Measurements from ENCODE around the gene ZBTB18.
A peak's percentile ranks its signal among the peaks of the same experiment; 100 is the strongest.

Gene ZBTB18

DNA sequence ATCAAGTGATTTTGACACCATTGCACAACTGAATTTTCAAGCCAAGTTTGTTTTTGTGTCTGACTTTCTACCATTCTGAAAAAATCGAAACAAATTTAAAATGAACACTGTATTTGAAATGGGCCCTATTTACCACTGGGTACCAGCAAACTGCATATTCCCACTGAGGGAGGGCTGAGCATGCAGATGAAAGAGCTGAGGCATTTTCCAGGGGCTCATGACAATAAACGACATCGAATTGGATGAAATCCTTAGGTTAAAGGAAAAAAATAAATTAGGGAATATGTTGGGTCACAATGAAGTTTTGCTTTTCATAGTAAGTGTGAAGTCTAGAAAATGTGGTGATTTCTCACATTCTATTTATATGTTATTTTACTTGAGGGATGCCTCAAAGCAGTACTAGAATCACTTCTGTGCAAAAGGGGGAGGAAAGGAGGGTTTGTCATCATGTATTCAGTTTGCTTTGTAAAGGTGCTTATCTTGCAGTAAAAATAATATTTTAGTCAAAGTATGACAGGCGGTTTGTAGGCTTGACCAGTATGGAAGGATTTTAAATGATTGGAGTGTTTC, 11.2 kb downstream of the ZBTB18 start:
- no peak for DNase-seq (ENCODE audit: low spot score)

DNA sequence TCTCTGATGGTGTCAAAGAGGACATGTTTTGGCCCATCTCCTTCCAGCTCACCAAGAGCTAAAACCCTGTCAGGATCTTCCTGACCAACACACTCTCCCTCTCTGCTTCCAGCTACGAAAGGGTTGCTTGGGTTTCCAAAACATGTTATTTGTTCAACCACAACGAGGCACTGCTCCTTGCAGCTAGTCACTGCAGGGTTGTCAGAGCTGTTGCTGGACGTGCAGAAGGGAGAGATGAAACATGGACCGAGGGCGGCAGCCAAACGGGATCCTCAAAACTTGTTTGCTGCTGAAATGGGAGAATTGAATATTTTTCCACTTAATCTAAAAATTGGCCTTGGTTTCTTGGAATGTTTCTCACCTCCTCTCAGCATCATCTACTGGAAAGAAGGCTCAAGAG, 12.4 kb downstream of the ZBTB18 start:
- no peak for DNase-seq (ENCODE audit: low spot score)

DNA sequence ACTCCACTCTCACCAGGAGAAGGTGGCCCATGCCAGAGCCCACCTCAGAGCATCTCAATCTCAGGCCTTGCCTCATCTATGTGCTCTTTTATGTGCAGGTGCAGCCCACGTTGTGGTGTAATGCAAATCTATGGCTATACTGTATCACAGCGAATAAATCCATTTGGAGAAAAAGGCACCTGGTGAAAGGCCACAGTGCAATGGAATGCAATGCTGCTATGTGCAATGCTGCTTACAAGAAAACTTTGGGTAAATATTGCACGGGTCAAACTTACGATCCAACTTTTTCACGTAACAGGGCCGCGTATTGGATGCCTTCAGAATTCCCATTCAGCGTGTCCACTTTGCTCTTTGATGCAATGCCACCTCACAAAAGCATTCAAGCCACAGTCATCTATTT, 13.5 kb downstream of the ZBTB18 start:
- no peak for DNase-seq (ENCODE audit: low spot score)

DNA sequence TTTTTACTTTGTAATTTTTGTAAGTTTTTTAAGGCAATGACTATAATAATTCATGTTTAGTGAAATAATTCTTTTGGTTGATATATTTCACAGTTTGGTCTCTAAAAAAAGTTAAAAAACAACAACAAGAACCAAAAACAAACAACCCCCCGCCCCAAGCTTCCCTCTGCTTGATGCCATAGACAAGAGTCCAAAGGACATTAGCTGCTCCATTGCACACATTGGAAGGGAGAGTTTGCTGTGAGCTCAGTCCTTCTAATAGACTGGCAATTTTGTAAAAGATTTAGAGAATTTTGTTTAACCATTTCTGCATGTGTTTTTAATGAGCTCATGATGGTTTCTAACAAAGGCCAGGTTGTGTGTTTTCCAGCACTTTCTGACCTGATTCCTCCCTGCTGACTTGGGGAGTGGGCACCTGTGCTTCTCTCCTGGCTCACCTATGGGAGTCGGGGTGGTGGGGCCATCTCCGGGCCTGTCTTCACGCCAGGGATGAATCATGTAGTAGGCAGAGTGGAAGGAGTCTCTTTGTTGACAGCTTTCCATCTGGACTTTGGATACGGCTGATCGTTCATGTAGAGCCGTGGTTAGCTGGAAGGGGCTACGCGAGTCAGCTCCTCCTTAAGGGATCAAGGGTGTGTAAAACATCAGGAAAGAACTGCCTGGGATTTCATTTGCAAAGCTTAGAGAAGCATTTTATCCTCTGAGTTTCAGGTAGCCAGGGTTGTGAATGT, 14.1 kb downstream of the ZBTB18 start:
- DNase-seq (ENCODE audit: low spot score) = no peak

DNA sequence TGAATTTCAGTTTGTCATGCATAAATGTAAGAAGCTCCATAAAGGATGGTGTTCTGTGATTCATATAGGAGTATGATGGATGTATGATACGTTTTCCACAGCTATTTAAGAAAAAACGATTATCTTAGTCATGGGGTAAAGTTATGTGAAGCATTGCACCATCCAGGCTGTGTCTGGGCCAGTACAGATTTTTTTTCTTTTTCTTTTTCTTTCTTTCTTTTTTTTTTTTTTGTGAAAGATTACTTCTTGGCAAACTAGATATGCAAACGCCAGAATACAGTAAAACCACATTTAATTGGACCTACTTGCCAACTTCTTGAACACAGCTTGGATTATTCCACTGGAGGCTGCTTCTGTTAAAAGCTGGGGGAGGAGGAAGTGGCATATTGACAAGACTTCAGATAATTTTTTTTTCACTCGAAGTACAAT, 14.9 kb downstream of the ZBTB18 start:
- peak; percentile 72 for DNase-seq (ENCODE audit: low spot score)

DNA sequence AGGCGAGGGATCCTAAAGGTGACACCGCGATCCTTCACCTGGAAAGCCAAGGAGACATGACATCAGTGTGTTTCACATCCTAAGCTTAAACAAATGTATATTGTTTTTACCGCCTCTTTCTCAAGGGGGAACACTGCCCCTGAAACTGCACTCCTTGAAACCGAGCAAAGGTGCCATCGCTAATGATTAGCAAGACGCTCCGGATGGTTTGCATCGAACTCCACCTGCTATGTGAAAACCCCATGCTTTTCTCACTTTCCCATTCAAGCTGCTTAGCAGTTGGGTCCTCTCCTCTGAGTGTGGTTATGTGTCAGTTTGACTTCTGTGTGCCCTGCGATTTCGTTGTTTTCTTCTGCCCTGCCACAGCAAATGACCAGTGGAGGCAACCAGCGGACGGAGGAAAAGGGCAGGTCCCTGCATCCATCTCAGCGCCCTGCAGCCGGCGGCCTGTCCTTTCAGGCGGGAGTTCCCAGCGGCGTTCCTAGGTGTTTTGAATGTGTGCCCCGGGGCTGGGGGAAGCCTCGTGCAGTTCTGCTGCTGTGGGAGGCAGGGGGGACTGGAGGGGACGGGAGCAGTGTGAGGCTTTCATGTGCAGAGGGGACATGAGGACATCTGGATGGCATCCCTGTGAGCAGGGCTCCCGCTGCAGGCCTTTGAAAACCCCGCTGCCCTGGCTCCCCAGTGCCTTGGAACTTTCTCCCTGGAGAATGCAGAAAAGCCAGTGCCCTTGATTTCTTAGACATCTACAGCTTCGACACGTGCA, 16.1 kb downstream of the ZBTB18 start:
- DNase-seq (ENCODE audit: low spot score) = no peak

DNA sequence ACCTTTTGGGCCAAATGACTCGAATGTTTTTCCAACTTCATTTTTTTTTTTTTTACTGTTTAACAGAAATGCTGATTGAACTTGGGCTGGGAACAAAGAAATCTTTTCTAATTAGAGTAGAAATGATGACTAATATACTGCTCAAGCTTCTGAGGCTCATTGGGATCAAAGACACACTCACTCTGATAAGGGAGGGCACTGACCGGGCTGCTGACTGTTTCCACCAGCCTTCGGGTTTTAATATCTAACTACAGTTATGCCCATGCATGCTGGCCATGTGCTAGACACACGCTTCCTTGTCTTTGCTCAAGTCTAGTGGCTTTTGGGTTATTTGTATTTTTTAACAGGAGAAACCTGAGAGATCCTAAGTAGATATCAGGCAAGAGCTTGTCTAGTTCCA, 16.8 kb downstream of the ZBTB18 start:
- no peak for DNase-seq (ENCODE audit: low spot score)

DNA sequence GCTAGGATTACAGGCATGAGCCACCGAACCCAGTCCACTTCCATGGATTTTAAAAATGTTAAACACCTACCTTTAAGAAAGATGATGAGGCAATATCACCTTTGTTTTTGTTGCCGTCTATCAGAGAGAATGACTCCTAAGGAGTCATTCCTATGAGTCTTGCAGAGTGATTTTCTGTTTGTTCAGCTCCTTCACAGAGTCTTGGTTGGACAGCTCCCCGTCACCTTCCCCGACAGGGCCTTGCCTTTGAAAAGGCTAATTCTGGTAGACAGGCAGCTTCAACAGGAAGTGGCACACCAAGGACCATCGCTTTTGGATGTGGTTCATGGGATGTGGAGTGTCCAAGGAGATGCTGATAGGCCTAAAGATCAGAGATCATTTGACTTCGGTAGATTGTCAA, 17.5 kb downstream of the ZBTB18 start:
- DNase-seq (ENCODE audit: low spot score) = no peak

DNA sequence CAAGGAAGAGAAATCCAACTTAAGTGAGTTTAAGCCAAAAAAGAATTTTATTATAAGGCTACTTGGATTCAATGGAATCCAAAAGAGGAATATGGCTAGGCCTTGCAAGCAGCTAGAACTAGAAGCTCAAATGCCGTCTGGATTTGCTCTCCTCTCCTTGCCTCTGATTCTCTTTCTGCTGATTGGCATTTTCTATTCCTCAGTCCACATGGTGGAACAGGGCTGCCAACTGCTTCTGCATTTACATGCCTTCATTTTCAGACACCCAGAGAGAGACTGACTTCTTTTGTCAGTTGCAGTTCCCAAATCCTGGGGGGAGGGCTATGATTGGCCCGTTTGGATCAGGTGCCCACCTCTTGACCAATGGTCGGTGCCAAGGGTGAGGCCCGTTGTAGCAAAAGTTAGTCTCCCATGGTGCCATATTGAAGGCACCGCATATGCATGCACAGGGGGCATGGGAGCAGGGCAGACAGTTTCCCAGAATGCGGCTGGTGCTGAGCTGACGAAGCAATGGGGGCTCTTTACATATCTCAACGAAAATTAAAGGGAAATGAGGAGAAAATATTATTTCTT, 18.3 kb downstream of the ZBTB18 start:
- no peak for DNase-seq (ENCODE audit: low spot score)

DNA sequence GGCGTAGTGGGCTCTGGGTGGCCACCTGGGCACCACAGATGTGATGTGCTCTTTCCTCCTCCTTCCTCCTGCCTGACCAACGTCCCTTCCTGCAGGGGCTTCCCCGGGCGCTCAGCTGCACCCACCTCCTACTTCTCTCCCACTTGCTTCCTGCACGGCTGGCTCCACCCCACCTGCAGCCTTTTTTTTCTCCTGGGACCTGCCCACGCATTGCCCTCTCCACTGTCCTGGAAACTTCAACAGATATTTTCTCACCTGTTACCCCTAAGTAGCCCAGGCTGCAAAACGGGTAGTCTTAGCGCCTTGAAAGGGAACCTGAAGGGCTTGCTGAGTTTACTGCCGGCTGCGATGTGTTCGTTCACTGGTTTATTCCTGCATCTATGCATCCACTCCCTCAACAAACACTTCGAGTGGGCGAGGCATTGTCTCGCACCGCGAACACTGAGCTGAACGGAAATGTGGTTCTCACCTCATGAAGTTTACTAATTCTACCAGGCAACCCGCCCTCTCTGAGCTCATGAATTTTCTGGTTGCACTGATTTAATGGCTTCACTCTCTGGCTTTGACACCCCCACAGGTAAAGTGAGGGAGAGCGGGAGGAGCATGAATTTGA, 23.6 kb downstream of the ZBTB18 start:
- no peak for DNase-seq (ENCODE audit: low spot score)

DNA sequence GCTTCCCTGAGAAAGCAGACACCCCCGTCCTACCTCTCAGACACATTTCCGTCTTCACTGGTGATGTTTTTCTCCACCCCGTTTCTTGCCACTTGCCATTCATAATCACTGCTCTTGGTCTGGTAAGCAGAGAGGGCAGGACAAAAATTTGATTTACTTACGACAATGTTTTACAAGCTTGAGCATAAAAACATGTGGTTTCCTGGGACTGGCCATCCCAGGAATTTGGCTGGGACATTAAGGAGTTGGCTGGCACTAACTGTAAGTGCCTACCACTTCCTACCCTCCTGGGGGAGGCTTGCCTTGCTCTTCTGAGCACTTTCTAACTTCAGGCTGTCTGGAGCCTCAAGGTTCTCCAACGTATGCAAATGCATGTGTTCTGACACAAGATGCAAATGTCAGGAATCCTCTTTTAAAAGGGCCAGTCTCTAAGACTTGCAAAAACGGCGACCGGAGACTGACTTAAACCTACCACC, 24.2 kb downstream of the ZBTB18 start:
- no peak for DNase-seq (ENCODE audit: low spot score)

DNA sequence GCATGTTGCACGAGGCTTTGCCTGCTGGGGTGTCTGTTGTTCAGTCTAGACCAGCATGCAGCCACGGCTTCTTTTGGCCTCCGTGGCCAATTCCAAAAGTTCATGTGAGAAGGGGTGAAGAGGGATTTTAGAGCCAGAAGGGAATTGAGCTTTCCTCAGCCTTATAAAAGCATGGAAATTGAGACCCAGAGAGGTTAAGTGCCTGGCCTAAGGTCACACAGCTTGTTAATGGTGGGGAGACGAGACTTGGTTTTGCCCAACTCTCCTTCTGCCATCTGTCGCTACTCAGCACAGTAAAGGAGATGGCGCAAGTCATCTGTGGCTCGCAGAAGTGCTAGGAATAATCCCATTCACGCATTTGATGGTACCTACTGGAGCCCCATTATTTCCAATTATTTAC, 25.7 kb downstream of the ZBTB18 start:
- no peak for DNase-seq (ENCODE audit: low spot score)

DNA sequence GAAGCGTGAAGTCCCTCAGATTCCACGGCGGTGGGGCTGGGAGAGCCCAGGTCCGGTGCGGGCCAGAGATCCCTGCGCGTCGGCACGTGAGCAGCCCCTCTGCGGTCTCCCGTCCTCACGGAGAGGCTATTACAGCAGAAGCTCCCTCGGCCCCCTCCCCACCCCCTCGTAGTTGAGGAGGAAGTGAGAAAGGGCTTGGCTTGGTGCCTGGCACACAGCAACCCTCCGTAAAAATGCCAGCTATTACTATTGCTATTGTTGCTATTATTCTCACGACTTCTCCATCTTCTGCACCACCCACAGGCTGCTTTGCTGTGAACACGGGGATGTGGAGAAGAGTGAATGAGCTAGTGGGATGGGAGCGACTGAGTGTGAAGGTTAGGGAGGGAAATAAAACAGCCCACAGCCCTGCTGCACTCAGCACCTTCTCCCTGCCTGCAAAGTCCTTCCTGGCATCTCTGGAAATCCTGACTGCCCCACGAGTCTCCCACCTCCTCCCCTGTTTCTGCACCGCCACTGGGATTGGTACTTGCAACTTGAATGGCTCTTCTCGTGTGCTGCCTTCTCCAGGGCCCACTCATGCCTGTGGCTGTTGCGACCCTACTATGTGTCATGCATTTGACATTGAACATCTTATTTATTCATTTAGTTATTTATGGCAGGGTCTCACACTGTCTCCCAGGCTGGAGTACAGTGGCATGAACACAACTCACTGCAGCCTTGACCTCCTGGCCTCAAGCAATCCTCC, 26.6 kb downstream of the ZBTB18 start:
- no peak for DNase-seq (ENCODE audit: low spot score)

DNA sequence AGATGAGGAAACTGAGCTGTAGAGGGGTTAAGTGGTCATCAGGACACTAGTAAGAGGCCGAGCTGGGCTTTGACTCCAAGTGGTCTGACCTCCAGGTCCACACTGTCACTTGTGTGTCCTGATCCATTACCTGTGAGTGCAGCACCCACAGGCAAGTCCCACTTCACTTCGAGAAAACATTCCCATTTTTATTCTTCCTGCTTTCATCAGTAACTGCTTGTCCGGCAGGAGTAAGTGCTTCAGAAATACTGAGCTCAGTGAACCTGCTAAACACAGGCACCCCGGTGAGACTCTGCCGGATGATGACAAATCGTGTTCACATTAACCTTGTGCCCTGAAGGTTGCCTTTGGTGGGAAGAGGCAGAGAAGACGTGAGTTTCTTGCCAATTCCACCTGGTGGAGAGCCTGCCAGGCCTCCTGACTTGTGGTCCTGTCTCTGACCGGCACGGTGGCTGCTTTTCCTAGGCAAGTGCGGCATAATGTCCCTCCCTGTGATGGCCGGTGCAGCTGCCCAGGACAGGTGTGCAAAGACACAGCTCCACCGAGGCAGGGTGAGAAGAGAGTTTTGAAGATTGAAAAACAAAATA, 29.4 kb downstream of the ZBTB18 start:
- no peak for DNase-seq (ENCODE audit: low spot score)

DNA sequence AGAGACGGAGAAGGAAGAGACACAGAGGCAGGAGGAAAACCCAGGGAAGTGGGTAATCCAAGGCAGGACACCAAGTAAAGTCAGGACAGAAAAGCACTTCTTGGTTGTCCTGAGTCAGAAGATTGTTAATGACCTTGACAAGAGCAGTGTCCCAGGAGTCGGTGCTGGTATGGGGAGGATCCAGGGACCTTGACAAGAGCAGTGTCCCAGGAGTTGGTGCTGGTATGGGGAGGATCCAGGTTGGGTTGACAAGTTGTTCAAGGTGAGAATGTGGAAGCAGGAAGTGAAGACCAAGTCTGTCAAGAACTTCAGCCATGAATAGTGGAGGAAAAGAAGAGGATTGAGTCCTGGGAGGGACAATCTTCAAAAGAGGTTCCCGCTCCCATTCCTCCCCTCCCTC, 31.9 kb downstream of the ZBTB18 start:
- DNase-seq (ENCODE audit: low spot score) = no peak

DNA sequence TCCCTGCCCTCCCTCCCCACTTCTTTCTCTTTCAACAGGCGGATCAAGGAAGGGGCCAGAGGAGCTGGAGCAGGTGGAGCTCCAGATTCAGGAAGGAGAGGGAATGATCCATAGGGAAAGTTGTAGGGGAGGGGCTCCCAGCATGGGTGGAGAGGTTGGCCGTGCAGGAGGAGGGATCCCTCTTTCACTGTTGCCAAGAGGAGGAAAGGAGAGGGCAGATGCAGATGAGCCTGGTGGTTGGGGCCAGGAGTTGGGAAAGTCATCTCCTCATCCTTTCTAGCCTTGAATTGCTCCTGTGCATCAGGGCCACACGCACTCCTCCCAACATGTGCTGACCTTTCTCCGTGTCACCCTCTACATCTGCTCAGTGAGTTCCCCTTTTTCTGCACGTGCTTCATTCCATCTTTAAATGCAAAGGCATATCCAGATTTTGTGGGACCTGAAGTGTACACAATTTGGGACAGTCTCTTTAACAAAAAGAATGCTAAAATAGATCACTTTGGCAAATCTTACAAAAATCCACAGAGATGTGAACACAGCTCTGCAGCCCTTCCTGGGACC, 32.4 kb downstream of the ZBTB18 start:
- no peak for DNase-seq (ENCODE audit: low spot score)

DNA sequence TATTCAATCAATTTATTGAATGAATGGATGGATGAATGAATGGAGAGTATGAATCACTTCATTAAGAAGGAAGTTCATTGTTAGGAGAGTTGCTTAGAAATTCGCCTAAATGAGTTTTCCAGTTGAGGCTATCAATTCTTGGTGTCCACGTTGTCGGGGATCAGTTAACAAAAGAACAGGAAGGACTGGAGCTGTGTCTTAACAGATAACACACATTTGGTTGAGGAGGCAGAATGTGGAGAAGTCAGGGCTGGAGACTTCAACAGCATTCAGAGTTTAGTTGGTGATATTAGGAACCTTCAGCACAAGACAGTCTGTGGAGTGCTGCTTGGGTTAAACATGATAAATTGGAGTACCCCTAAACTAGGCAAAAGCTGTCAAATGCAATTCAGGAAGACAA, 33.7 kb downstream of the ZBTB18 start:
- no peak for DNase-seq (ENCODE audit: low spot score)

DNA sequence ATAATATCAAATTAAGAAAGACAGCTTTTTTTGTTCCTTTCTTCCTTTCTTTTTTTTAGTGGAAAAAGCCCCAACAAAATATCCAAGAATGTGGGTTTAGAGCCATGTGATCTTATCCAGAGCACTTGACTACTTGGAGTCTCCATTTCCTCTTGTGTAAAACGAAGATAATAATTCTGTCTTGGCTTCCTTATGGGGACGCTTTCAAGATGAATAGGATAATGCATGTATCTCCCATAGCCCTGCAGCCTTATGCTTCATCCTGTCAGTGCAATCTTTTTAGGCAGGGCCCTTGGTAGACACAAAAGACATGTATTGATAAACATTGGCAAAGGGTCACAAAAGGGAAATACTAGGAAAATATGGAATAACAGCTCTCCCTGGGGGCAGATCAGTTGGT, 34.8 kb downstream of the ZBTB18 start:
- no peak for DNase-seq (ENCODE audit: low spot score)

DNA sequence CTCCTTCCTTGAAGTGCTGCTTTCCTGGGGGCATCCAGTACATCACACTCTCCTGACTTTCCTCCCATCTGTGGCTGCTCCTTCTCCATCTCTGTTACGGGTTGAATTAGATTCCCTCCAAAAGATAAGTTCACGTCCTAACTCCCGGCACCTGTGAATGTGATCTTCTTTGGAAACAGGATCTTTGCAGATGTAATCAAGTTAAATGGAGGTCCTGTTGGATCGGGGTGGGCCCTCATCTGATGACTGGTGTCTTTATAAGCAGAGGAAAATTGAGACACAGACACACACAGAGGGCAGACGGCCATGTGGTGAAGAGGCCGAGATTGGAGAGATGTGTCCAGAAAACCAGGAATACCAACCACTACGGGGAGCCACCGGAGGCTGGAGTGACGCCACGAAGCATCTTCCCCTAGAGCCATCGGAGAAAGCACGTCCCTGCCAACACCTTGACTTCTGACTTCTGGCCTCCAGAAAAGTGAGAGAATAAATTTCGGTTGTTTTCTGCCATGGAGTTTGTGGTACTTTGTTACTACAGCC, 36.0 kb downstream of the ZBTB18 start:
- DNase-seq (ENCODE audit: low spot score) = no peak

DNA sequence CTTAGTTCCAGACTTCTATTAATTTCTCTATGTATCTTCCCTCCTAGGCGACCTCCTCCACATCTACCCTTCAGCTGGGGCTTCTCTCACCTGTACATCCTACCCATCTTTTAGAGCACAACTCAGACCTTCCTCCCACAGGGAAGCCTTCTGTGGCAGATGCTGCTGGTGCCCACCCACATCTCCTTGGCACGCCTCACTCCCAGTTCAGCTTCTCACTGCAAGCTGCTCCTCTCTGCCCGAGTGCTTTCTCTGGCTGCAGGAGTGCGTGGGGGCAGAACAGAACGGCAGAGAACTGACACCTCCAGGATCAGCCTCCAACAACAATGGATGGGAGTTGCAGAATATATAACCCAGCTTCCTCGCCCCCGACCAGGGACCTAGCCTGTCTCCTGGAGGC, 36.5 kb downstream of the ZBTB18 start:
- no peak for DNase-seq (ENCODE audit: low spot score)

DNA sequence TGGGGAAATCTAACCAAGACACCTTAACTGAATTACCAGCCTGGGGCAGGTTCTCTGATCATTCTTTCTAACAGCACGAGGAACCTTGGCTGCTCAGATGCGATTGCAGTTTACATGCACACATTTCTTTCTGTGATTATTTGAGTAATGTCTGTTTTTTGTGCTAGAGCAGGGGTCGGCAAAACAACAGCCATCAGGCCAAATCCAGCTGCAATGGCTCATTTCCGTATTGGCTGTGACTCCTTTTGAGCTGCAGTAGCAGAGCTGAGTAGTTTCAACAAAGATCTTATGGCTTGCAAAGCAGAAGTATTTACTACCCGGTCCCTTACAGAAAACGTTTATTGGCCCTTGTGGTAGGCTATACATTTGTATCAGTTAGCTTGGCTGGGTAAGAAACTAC, 37.1 kb downstream of the ZBTB18 start:
- no peak for DNase-seq (ENCODE audit: low spot score)
